Measurements from ENCODE around the gene HYAL3.
"Not testable (repeated sequence)": the region's sequence is repeated elsewhere in the genome, so short reads cannot be mapped to it uniquely, and the experiment has no call there.

The HYAL3 gene

DNA sequence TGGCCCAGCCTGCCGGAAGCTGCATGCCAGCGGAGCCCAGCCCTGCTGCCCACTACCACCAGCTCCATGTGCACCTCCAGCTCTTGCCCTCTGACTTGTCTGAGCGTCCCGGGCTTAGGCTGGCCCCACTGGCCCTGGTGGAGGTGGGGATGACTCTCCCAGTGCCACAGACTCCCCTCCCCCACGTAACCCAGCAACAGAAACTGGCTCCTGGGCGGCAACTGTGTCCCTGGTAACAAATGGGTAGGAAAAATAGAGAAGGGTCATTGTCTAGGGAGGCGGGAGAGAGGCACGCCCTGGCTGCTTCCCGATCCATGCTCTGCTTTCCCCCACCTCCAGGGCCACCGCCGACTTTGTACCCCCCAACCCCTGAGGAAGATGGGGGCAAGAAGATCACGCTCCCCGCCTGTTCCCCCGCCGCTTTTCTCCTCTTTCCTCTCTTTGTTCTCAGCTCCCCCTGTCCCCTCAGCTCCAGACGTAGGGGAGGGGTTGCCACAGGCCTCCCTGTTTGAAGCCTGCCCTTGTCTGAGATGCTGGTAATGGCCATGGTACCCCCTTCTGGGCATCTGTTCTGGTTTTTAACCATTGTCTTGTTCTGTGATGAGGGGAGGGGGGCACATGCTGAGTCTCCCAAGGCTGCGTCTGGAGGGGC lies 41.0 kb downstream of the HYAL3 start:
- no peak for DNase-seq (ENCODE audit: low read depth in 2 of 2)

DNA sequence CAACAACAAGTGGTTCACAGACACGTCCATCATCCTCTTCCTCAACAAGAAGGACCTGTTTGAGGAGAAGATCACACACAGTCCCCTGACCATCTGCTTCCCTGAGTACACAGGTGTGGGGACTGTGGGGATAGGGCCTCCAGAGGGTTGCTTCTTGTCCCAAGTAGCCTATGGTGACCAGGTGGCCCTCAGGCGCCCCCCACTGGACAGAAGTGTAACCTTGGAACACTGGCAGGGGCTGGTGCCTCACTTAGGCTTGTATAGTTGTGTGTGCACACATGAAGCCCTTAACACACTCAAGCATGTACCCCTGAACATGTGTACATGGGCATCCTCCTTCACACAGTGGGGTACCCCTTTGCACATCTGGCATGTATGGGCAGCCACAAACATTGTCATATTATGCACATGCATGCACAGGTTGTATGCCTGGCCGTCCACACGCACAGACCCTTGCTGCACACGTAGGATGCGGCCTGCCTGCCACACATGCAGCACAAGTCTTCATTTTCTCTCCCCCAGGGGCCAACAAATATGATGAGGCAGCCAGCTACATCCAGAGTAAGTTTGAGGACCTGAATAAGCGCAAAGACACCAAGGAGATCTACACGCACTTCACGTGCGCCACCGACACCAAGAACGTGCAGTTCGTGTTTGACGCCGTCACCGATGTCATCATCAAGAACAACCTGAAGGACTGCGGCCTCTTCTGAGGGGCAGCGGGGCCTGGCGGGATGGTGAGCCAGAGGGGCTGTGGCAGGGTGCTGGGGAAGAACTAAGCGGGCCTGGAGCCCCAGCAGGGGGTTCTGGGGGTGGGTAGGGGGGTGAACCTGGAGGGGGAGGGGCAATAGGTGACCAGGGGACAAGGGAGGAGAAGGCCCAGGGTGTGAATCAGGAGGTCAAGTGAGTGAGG lies 42.0 kb downstream of the HYAL3 start:
- no peak for DNase-seq (ENCODE audit: low read depth in 2 of 2)

- DNase-seq (ENCODE audit: low read depth in 2 of 2), result no peak
Observed at GRCh38 chr3:50255251-50255615, 44.0 kb downstream of the HYAL3 start.

DNA sequence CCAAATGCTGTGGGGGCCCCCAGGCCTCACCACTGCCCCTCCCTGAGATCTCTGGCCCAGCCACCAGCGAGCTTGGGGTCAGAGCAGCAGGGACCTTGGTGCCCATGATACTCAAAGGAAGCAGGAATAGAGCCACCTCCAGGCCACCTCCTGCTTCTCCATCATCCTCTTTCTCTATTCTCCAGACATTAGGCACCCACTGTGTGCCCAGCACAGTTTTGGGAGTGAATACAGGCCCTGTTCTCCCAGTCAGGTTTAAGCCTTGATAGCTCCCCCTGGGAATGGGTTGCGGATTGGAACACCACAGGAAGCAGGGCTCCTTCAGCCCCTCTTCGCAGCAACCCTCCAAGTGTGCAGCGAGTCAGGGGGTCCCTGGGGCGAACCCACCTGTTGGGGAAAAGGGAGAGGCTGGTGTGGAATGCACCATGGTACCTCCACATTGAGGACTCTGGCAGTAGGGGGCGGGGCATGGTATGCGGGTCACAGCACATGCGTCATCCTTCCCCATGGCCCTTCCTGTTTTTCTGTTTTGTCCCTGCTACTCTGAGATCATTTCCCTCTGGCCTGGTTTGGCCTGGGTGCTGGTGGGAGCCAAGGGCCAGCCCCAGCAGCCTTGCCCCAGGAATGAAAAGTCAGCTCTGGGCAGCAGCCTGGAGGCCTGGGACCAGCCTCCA lies 44.5 kb downstream of the HYAL3 start:
- no peak for DNase-seq (ENCODE audit: low read depth in 2 of 2)

DNA sequence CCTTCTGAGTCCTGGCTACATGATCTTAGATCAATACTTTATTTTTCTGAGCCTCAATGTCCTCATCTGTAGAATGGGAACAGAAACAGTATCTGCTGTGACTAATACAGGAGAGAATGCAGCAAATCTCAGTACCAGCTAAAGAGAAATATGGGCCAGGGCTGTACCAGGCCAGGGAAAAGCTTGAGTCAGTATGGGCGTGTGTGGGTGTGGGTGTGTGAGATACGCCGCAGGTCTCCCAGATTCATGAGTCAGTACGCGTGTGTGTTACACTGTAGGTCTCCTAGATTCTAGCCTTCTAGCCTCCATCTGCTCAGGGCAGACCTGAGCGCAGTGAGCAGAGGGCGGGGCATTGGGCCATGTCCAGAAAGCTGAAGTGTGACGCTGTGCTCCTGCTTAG lies 48.0 kb downstream of the HYAL3 start:
- no peak for DNase-seq (ENCODE audit: low read depth in 2 of 2)

DNA sequence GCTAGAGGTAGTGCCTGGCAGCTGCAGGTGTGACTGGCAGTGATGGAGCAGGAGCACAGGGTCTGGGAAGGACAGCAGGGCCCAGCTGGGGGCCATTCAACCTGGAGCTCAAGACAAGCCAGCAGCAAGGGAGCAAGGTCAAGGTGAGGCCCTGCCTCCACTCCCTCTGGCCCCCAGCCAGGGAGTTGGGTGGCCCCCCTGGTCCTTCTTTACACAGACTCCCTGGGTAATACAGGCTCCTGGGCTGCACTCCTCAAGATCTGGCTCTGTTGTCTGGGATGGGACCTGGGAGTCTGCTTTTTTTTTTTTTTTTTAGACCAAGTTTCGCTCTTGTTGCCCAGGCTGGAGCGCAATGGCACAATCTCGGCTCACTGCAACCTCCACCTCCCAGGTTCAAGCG lies 48.7 kb downstream of the HYAL3 start:
- DNase-seq (ENCODE audit: low read depth in 2 of 2), result no peak

GRCh38 chr3:50249457-50249856 lies 49.7 kb downstream of the HYAL3 start:
- no peak for DNase-seq (ENCODE audit: low read depth in 2 of 2)

GRCh38 chr3:50248387-50248786 lies 50.8 kb downstream of the HYAL3 start:
- DNase-seq (ENCODE audit: low read depth in 2 of 2), result no peak

DNA sequence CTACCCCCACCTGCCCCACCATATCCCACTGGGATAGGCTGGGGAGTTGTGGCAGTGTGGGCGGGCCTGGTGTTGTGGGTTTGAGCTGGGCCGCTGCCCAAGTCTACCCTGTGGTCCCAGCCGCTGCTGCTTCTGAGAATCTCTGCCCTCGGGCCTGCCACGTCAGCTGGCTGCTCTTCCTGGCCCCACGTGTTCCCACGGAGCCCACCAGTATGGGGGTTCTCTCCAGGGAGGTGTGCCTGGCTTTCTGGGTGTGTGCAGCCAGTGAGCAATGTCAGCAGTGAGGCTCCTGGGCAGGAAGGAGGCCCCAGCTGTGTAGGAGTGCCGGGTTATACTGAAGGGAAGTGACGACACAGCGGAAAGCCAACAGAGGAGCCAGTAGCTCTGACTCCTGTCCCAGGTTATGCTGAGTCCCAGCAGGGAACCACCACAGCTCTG lies 52.7 kb downstream of the HYAL3 start:
- DNase-seq (ENCODE audit: low read depth in 2 of 2), result peak in 1 of 2 donors; percentile 50

GRCh38 chr3:50245831-50246516 lies 53.2 kb downstream of the HYAL3 start:
- peak; percentile 91 to 98 for DNase-seq (ENCODE audit: low read depth in 2 of 2)

DNA sequence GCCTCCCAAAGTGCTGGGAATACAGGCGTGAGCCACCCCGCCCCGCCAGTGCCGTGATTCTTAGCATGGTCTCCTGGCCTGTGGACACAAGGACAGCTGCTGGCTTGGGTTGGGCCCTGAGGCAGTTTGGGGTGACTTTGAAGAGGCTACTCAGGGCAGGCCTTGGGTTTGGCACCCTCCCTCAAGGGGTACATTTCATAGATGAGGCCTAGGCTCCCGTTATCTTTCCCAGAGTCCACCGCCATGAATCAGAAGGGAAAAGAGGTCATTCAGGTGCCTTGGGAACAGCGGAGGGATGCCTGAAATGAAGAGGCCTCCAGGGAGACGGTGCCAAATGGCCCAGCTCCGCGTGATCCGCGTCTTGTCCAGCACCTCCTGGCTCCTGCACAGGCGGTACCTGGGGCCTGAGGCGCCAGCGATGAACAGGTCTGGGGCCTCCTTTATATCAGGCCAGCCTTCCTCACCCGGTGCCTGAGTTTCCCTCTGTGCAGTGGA lies 53.9 kb downstream of the HYAL3 start:
- DNase-seq (ENCODE audit: low read depth in 2 of 2), result no peak

DNA sequence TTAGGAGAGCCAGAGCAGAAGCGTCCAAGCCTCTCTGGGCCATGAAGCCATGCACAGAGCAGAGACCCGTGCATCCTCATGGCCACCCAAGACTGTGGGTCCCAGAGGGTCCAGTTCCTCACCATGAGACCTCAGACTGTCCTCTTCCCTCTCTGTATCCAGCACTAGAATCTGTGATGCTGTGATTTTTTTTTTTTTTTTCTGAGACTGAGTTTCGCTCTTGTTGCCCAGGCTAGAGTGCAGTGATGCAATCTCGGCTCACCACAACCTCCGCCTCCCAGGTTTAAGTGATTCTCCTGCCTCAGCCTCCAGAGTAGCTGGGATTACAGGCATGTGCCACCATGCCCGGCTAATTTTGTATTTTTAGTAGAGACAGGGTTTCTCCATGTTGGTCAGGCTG lies 54.4 kb downstream of the HYAL3 start:
- DNase-seq (ENCODE audit: low read depth in 2 of 2), result not testable (repeated sequence)

DNA sequence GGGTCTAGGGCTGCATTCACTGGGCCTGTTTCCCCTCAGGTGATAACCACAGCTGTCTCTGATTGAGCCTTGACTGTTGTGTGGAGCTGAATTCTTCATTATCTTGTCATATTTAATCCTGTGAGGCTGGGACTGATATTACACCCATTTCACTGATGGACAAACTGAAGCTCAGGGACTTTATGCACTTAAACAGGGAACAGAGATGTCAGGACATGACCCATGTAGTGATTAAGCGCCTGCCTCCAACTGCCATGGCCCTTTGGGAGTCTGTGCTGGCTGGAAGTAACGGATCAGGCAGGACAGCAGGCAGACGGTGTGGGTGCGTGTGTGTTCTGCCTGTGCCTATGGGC lies 55.7 kb downstream of the HYAL3 start:
- no peak for DNase-seq (ENCODE audit: low read depth in 2 of 2)

DNA sequence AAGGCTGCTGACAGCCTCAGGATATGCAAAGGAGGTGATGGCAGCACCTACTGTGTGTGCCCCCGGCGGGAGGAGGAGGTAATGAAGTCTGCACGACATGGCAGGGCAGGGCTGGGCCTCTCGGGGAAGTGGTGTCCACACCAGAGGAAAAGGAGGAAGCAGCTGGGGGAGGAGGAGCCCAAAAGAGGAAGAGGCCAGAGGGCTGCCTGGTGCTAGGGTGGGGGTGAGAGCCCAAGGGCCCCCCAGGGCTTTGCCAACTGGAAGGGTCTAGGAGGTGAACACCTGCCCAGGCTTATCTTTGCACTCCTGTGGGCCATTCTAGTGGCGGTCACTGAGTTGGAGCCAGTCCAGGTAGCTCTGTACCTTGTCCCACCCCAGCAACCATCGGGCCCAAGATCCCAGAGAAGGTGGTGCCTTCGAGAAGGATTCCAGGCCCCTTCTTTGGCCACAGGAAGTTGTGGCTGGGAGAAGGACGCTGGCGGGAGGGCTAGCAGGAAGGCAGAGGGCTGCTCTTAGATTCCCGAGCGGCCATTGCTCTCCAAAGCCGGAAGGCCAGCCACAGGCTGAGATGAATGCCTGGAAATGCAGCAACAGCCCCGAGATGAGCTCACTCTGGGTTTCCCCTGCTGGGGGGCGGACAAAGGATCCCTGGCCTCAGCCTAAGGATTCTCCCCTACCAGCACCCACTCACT lies 56.2 kb downstream of the HYAL3 start:
- no peak for DNase-seq (ENCODE audit: low read depth in 2 of 2)

Measured in stimulated activated CD4-positive, alpha-beta T cell treated with anti-CD3 and anti-CD28 coated beads, Interleukin-1b, Interleukin-23, amount 100 ng/mL, for 1 hour (primary cell).